Umbilical cord (tissue), 2 donors: ENCODE data around the gene F11R. TPM values are rescaled to one million over a fixed set of nuclear protein-coding genes. Genes with fewer than 3 reads are reported as not detected.
"Not testable (repeated sequence)": the region's sequence is repeated elsewhere in the genome, so short reads cannot be mapped to it uniquely, and the experiment has no call there.

Source experiments
- DNase-seq: peaks from one replicate; pipeline ENCODE4 v3.0.0-alpha.2; 2015; ENCODE audit warnings: low spot score
- total RNA-seq: library from RNA; depleted of rRNA; stranded (reverse); fragments of >200 nt; gene quantifications from one replicate; pipeline ENCODE4 v1.2.3, GENCODE V29; 2014; ENCODE audit warnings: low replicate concordance; ENCODE audit not compliant: insufficient read depth

Gene F11R
- total RNA-seq, 1 donor from 2014 or later: 30.6 TPM

- no peak for DNase-seq
Measured at GRCh38 chr1:160975026-160975425, 45.9 kb downstream of the F11R start.

GRCh38 chr1:160973491-160973890, 47.5 kb downstream of the F11R start:
- no peak for DNase-seq

- no peak for DNase-seq
Measured at GRCh38 chr1:160972939-160973338, 48.0 kb downstream of the F11R start.

- DNase-seq: no peak
Measured at GRCh38 chr1:160971618-160972056, 49.3 kb downstream of the F11R start.

GRCh38 chr1:160963521-160963920, 57.4 kb downstream of the F11R start:
- DNase-seq: no peak

- DNase-seq: no peak
Measured at GRCh38 chr1:160961419-160961818, 59.5 kb downstream of the F11R start.

GRCh38 chr1:160956966-160957365, 64.0 kb downstream of the F11R start:
- DNase-seq: no peak

GRCh38 chr1:160954158-160955104, 66.5 kb downstream of the F11R start, which contains the start of gene ITLN2:
ITLN2 (minus strand) TSS chr1:160954809; CDS start chr1:160954741, 68 bp downstream.
- DNase-seq: peak; percentile 27

GRCh38 chr1:160953030-160953429, 67.9 kb downstream of the F11R start:
- DNase-seq: no peak

GRCh38 chr1:160952129-160952510, 68.8 kb downstream of the F11R start:
- DNase-seq: no peak

- DNase-seq: peak; percentile 83
Measured at GRCh38 chr1:160951443-160952128, 69.4 kb downstream of the F11R start.

GRCh38 chr1:160950657-160951056, 70.3 kb downstream of the F11R start:
- DNase-seq: no peak

GRCh38 chr1:160949881-160950280, 71.1 kb downstream of the F11R start:
- DNase-seq: no peak

- DNase-seq: not testable (repeated sequence)
Measured at GRCh38 chr1:160949216-160949880, 71.6 kb downstream of the F11R start.

- peak; percentile 54 for DNase-seq
Measured at GRCh38 chr1:160947174-160947759, 73.7 kb downstream of the F11R start.

- DNase-seq: peak; percentile 35
Measured at GRCh38 chr1:160945881-160946280, 75.1 kb downstream of the F11R start.

Other genes starting within 250 kb of the F11R start
- gene LY9, start 225.0 kb downstream of the F11R start, total RNA-seq: 11.6 TPM
- gene CD244, start 158.3 kb downstream of the F11R start, total RNA-seq: 1.9 TPM
- gene ITLN1, start 136.0 kb downstream of the F11R start, total RNA-seq: 2.2 TPM
- not detected for gene ITLN2, start 66.3 kb downstream of the F11R start, total RNA-seq
- 40.9 TPM for gene TSTD1, start 17.8 kb upstream of the F11R start, total RNA-seq
- 33.9 TPM for gene USF1, start 24.8 kb upstream of the F11R start, total RNA-seq
- 4.6 TPM for gene ARHGAP30, start 48.7 kb upstream of the F11R start, total RNA-seq
- 6.3 TPM for gene NECTIN4, start 68.4 kb upstream of the F11R start, total RNA-seq
- 10.6 TPM for gene KLHDC9, start 77.2 kb upstream of the F11R start, total RNA-seq
- 2.4 TPM for gene PFDN2, start 96.9 kb upstream of the F11R start, total RNA-seq
- 30.6 TPM for gene NIT1, start 97.0 kb upstream of the F11R start, total RNA-seq
- gene DEDD, start 111.5 kb upstream of the F11R start, total RNA-seq: 20.9 TPM
- 96.8 TPM for gene UFC1, start 132.8 kb upstream of the F11R start, total RNA-seq
- 30.1 TPM for gene USP21, start 138.3 kb upstream of the F11R start, total RNA-seq
- 17.3 TPM for gene PPOX, start 145.3 kb upstream of the F11R start, total RNA-seq
- 9.1 TPM for gene B4GALT3, start 156.4 kb upstream of the F11R start, total RNA-seq
- gene ADAMTS4, start 177.9 kb upstream of the F11R start, total RNA-seq: 7.5 TPM
- gene NDUFS2, start 181.2 kb upstream of the F11R start, total RNA-seq: 35.2 TPM
- 52.5 TPM for gene FCER1G, start 194.1 kb upstream of the F11R start, total RNA-seq
- gene APOA2, start 202.5 kb upstream of the F11R start, total RNA-seq: not detected
- 7.5 TPM for gene TOMM40L, start 204.9 kb upstream of the F11R start, total RNA-seq
- gene NR1I3, start 217.1 kb upstream of the F11R start, total RNA-seq: 0.48 TPM
- gene PCP4L1, start 237.6 kb upstream of the F11R start, total RNA-seq: 8.2 TPM